Measurements from ENCODE around the gene RALY.

The RALY gene

GRCh38 chr20:34105978-34106675 lies 112.4 kb downstream of the RALY start:
- TF ChIP-seq EZH2phosphoT487 (IDR thresholded peaks at IDR 0.05; ENCODE audit: borderline replicate concordance) (no peak), CTCF (conservative IDR thresholded peaks at IDR 0.05; ENCODE audit: low read length) (no peak)
- Histone ChIP-seq H3K4me1 (ENCODE audit: insufficient read depth, low read length, poor library complexity, severe bottlenecking) (peaks cover 55% of the 10 kb centered on the region), H3K4me2 (ENCODE audit: low read depth, low read length, poor library complexity, severe bottlenecking) (peak overlapping the region; percentile 99), H3K4me3 (ENCODE audit: low read length, poor library complexity, severe bottlenecking) (peak overlapping the region; percentile 84), H3K36me3 (ENCODE audit: insufficient read depth, low read length) (peaks cover 49% of the 10 kb centered on the region), H3K79me2 (ENCODE audit: insufficient read depth, low read length) (peaks cover 99% of the 10 kb centered on the region), H3K9ac (ENCODE audit: low read depth, low read length, poor library complexity, severe bottlenecking) (no peak overlapping the region), H2AFZ (ENCODE audit: low read length) (no peak overlapping the region), H4K20me1 (ENCODE audit: insufficient read depth, low read length, poor library complexity, severe bottlenecking) (peaks cover 87% of the 10 kb centered on the region), H3K9me3 (ENCODE audit: insufficient read depth, low read depth, low read length) (no peaks in the 10 kb centered on the region), H3K27me3 (ENCODE audit: insufficient read depth, low read length, poor library complexity, severe bottlenecking) (no peaks in the 10 kb centered on the region), H3K9me2 (replicated peaks; ENCODE audit: low read depth, low read length) (no peaks in the 10 kb centered on the region), H3F3A (ENCODE audit: low read depth) (no peaks in the 10 kb centered on the region)

- no peak for TF ChIP-seq EZH2phosphoT487 (IDR thresholded peaks at IDR 0.05; ENCODE audit: borderline replicate concordance)
- no peak for TF ChIP-seq CTCF (conservative IDR thresholded peaks at IDR 0.05; ENCODE audit: low read length)
- H3K36me3 ChIP-seq (ENCODE audit: insufficient read depth, low read length) = peaks cover 25% of the 10 kb centered on the region; the same call in 1 of the 2 replicates
- H3K4me1 ChIP-seq (ENCODE audit: insufficient read depth, low read length, poor library complexity, severe bottlenecking) = peaks cover 57% of the 10 kb centered on the region
Observed at GRCh38 chr20:34108616-34109174, 115.0 kb downstream of the RALY start.

DNA sequence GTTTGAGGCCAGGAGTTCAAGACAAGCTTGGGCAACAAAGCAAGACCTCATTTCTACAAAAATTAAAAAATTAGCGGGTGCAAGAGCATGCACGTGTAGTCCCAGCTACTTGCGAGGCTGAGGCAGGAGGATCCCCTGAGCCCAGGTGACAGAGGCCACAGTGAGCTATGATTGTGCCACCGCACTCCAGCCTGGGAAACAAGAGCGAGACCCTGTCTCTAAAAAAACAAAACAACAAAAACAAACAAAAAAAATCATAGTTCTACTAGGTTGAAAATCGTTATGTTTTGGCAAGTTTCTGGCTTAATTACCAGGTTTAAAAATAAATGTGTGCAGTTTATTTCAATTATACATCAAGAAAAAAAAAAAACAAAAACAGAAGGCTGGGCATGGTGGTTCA lies 115.7 kb downstream of the RALY start:
- Histone ChIP-seq H3K27me3 (ENCODE audit: insufficient read depth, low read length, poor library complexity, severe bottlenecking) (peaks cover 7% of the 10 kb centered on the region), H2AFZ (ENCODE audit: low read length) (no peak overlapping the region), H3K9me3 (ENCODE audit: insufficient read depth, low read depth, low read length) (no peaks in the 10 kb centered on the region), H3K4me3 (ENCODE audit: low read length, poor library complexity, severe bottlenecking) (peak overlapping the region; percentile 84), H3K9ac (ENCODE audit: low read depth, low read length, poor library complexity, severe bottlenecking) (peak overlapping the region; percentile 41), H3K4me2 (ENCODE audit: low read depth, low read length, poor library complexity, severe bottlenecking) (peak overlapping the region; percentile 99), H3K36me3 (ENCODE audit: insufficient read depth, low read length) (peaks cover 18% of the 10 kb centered on the region; the same call in 1 of the 2 replicates), H3K4me1 (ENCODE audit: insufficient read depth, low read length, poor library complexity, severe bottlenecking) (peaks cover 57% of the 10 kb centered on the region), H4K20me1 (ENCODE audit: insufficient read depth, low read length, poor library complexity, severe bottlenecking) (peaks cover 70% of the 10 kb centered on the region), H3F3A (ENCODE audit: low read depth) (no peaks in the 10 kb centered on the region), H3K9me2 (replicated peaks; ENCODE audit: low read depth, low read length) (no peaks in the 10 kb centered on the region), H3K79me2 (ENCODE audit: insufficient read depth, low read length) (peaks cover 76% of the 10 kb centered on the region)
- TF ChIP-seq CTCF (conservative IDR thresholded peaks at IDR 0.05; ENCODE audit: low read length) (no peak), EZH2phosphoT487 (IDR thresholded peaks at IDR 0.05; ENCODE audit: borderline replicate concordance) (no peak)

More at GRCh38 chr20:34108616-34109174, 115.0 kb downstream of the RALY start:
- Histone ChIP-seq H3K9me3 (ENCODE audit: insufficient read depth, low read depth, low read length) (no peaks in the 10 kb centered on the region), H3K79me2 (ENCODE audit: insufficient read depth, low read length) (peaks cover 83% of the 10 kb centered on the region), H3K27me3 (ENCODE audit: insufficient read depth, low read length, poor library complexity, severe bottlenecking) (peaks cover 7% of the 10 kb centered on the region), H3K4me2 (ENCODE audit: low read depth, low read length, poor library complexity, severe bottlenecking) (peak overlapping the region; percentile 99), H3K9me2 (replicated peaks; ENCODE audit: low read depth, low read length) (no peaks in the 10 kb centered on the region), H3K4me3 (ENCODE audit: low read length, poor library complexity, severe bottlenecking) (peak overlapping the region; percentile 84), H3K9ac (ENCODE audit: low read depth, low read length, poor library complexity, severe bottlenecking) (peak overlapping the region; percentile 41), H4K20me1 (ENCODE audit: insufficient read depth, low read length, poor library complexity, severe bottlenecking) (peaks cover 73% of the 10 kb centered on the region), H3F3A (ENCODE audit: low read depth) (no peaks in the 10 kb centered on the region), H2AFZ (ENCODE audit: low read length) (no peak overlapping the region)

All from Loucy (cell line).